Naive thymus-derived CD8-positive, alpha-beta T cell (primary cell): Measurements from ENCODE around the gene ATL2. TPM values are rescaled to one million over a fixed set of nuclear protein-coding genes. Genes with fewer than 3 reads are reported as not detected.
"Not testable (repeated sequence)": the region's sequence is repeated elsewhere in the genome, so short reads cannot be mapped to it uniquely, and the experiment has no call there.

Experiments used
- ATAC-seq, 2 donors: fragments of 150-1000 bp; cut with Tn5 transposase in 1 of 2; sonication (Bioruptor Pico), chemical (Tn5 transposase) in 1 of 2; 1 replicate in 1 of 2; 2 replicates in 1 of 2; pipeline ENCODE4 v1.10.0; 2021; ENCODE audit warnings: mild to moderate bottlenecking in 2 of 2, moderate library complexity in 2 of 2
- POLR2A ChIA-PET: fragments of 350-600 bp; sonication (Branson Sonifier 250); formaldehyde crosslinking; loops from one replicate; lab custom pipeline; 2021; ENCODE audit warnings: antibody characterized with exemption; lab: Charles Lee
- DNase-seq, 10 donors: peaks; one replicate each; pipeline versions ENCODE4 v3.0.0 to v3.0.0-alpha.2; 2020 to 2022
- H3K27ac Mint-ChIP-seq, 10 donors: one replicate each; pipeline ENCODE4 v1.8.0; 2020 to 2022; ENCODE audit warnings: mild to moderate bottlenecking in 10 of 10, mixed read lengths in 10 of 10, moderate library complexity in 4 of 10, inconsistent platforms in 1 of 10
- H3K27me3 Mint-ChIP-seq, 5 donors: one replicate each; pipeline ENCODE4 v1.8.0; 2021 to 2022; ENCODE audit warnings: mixed read lengths in 5 of 5
- H3K36me3 Mint-ChIP-seq, 3 donors: one replicate each; pipeline ENCODE4 v1.8.0; 2020 to 2022; ENCODE audit warnings: mixed read lengths in 3 of 3, mild to moderate bottlenecking in 2 of 3, inconsistent platforms in 1 of 3
- H3K4me1 Mint-ChIP-seq, 4 donors: one replicate each; pipeline ENCODE4 v1.8.0; 2021 to 2022; ENCODE audit warnings: mixed read lengths in 4 of 4
- H3K4me3 Mint-ChIP-seq, 10 donors: one replicate each; pipeline ENCODE4 v1.8.0; 2020 to 2022; ENCODE audit warnings: mild to moderate bottlenecking in 10 of 10, mixed read lengths in 10 of 10, moderate library complexity in 6 of 10, inconsistent platforms in 1 of 10
- H3K9me3 Mint-ChIP-seq, 9 donors: one replicate each; pipeline ENCODE4 v1.8.0; 2020 to 2022; ENCODE audit warnings: mixed read lengths in 9 of 9, mild to moderate bottlenecking in 3 of 9, inconsistent platforms in 1 of 9, moderate library complexity in 1 of 9
- polyA plus RNA-seq, 3 donors: library from polyadenylated mRNA; unstranded; fragments of 300-500 nt; fragmentation: Illumina TruSeq; gene quantifications; one replicate each; pipeline ENCODE4 v1.2.3, GENCODE V29; 2021
- total RNA-seq, 8 experiments: library from RNA in 2 of 8; stranded (reverse) in 2 of 8; gene quantifications; one replicate each; pipeline ENCODE4 v1.2.3 and lab custom pipeline; 2021 to 2026

The ATL2 gene
- 10 to 100 TPM; 62.8 to 71.8 TPM for total RNA-seq
- 10 to 100 TPM; 10.6 to 24.2 (median 14.2) TPM for polyA plus RNA-seq
- 49.2 to 104 (median 76.7) reads per million in 6 experiments for total RNA-seq (lab: John Stamatoyannopoulos, UW)

DNA sequence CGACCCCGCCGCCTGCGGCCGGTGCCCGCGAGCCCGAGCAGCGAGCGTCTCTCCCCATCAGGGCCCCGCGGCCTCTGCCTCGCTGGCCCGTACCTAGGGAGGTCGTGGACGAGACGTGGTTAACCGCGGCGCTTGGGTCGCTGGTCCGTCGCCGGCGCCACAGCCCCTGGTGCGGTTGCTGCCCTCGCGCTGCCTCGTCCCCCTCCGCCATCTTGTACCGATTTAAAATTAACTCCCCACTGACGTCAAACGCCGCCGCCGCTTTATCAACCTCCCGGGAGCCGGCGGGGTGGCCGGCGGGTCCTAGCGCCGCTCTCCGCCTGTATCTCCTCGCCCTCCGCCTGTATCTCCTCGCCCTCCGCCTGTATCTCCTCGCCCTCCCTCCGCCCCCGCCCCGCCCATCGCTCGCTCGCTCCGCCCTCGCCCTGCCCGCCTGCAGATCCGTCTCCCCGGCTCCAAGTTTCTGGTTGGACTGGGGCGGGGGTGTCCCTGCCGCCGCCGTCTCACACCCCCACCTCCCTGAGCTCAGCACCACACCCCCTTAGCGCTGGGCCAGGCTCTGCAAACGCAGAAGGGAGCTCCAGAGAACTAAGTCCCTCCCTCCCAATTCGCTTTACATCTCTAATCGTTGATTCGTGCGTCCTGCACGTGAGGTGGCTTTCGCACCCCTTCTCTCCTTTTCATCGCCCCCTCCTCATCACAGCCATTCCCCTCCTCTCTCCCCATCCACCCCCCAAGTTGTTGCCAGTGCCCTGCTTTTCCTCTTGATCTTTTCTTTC lies at the start of gene ATL2:
ATL2 (minus strand) TSS at position 224 of the 779 bp plus-strand sequence; CDS start at position 211, 13 bp downstream.
- ATAC-seq (peak; percentile 81 to 83), DNase-seq (peak; percentile 87 to 95 (median 90))
- Mint-ChIP-seq H3K9me3 (no peaks in the 10 kb centered on the region), H3K4me1 (peaks cover 36 to 73% (median 67%) of the 10 kb centered on the region in 4 donors), H3K27ac (peak within 1 kb of the TSS; percentile 87 to 98 (median 96)), H3K36me3 (no peaks in the 10 kb centered on the region), H3K4me3 (peak within 1 kb of the TSS; percentile 87 to 99 (median 98)), H3K27me3 (no peaks in the 10 kb centered on the region)
- POLR2A ChIA-PET, result interaction anchor here (0.8 to 3.6 kb wide), 6 partner anchors 10 to 1411 kb away, joined by 4 to 30 read pairs (median 8); partner anchors contain the start of genes SRSF7 and STRN

DNA sequence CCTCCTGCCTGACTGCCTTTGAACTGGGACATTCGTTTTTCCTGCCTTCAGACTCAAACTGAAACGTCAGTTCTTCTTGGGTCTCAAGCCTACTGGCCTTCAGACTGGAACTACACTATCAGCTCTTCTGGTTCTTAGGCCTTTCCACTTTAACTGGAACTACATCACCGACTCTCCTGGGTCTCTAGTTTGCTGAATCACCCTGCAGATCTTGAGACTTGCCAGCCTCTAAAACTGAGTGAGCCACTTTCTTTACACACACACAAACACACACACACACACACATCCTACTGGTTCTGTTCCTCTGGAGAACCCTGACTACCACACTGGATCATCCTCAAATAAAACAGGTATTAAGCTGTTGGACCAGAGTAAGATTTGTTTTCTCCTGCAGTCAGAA lies 46.7 kb upstream of the ATL2 start:
- Mint-ChIP-seq H3K27ac (no peak overlapping the region), H3K27me3 (peaks cover 0 to 8% (median 0%) of the 10 kb centered on the region in 5 donors), H3K4me1 (no peaks in the 10 kb centered on the region), H3K4me3 (no peak overlapping the region), H3K36me3 (no peaks in the 10 kb centered on the region), H3K9me3 (peaks cover 0 to 3% (median 0%) of the 10 kb centered on the region in 9 donors)
- ATAC-seq (no peak), DNase-seq (no peak)
- POLR2A ChIA-PET, result no interaction called here

DNA sequence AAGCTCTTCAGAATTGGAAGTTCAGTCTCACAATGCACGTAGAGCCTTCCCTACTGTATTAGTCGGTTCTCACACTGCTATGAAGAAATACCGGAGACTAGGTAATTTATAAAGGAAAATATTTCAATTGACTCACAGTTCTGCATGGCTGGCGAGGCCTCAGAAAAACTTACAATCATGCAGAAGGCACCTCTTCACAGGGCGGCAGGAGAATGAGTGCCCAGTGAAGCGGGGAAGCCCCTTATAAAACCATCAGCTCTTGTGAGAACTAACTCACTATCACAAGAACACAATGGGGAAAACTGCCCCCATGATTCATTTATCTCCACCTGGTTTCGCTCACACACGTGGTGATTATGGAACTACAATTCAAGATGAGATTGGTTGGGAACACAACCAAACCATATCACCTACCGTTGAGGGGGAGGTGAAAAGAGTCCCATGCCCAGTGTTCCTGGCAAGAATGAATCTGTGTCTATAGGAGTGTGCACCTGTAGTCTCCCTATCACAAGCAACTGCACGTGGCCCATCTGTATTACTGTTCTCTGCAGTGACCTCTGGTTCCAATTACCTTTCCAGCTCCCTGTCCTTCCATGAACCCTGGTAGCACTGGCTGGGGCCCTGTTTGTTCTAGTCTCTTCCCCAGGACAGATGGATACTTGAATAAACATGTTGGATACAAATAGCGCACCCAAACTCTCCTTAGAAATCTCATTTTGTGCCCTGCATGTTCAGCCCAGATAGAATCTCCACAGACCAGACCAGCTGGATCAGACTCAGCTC lies 44.4 kb upstream of the ATL2 start:
- no peak overlapping the region for H3K4me3 Mint-ChIP-seq
- H3K27me3 Mint-ChIP-seq, result peaks cover 0 to 6% (median 0%) of the 10 kb centered on the region in 5 donors
- ATAC-seq (no peak), DNase-seq (no peak)
- H3K9me3 Mint-ChIP-seq, result peaks cover 0 to 3% (median 0%) of the 10 kb centered on the region in 9 donors
- no peaks in the 10 kb centered on the region for H3K36me3 Mint-ChIP-seq
- POLR2A ChIA-PET, result no interaction called here
- no peaks in the 10 kb centered on the region for H3K4me1 Mint-ChIP-seq
- H3K27ac Mint-ChIP-seq, result no peak overlapping the region

DNA sequence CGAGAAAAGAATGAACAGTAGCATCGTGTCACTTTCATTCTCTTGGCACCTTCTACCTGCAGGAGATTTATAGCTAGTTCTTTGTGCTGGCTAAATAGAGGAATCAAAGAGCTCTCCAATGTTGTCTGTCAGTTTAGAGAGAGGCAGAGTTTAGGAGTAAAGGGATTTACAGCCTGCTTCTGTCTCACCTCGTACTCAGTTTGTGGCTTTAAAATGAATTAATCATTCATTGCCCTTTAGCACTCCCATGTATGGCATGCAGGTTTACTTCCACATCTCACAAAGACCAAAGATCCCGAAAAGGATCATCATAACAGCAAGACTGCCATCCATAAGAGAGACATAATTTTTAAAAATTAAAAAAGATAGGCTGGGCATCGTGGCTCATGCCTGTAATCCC lies 42.4 kb upstream of the ATL2 start:
- peaks cover 0 to 4% (median 0%) of the 10 kb centered on the region in 9 donors for H3K9me3 Mint-ChIP-seq
- DNase-seq (no peak), ATAC-seq (no peak)
- H3K27ac Mint-ChIP-seq, result no peak overlapping the region
- POLR2A ChIA-PET, result no interaction called here
- H3K36me3 Mint-ChIP-seq, result peaks cover 0 to 2% (median 0%) of the 10 kb centered on the region in 3 donors
- no peaks in the 10 kb centered on the region for H3K4me1 Mint-ChIP-seq
- H3K27me3 Mint-ChIP-seq, result peaks cover 0 to 2% (median 0%) of the 10 kb centered on the region in 5 donors
- no peak overlapping the region for H3K4me3 Mint-ChIP-seq

DNA sequence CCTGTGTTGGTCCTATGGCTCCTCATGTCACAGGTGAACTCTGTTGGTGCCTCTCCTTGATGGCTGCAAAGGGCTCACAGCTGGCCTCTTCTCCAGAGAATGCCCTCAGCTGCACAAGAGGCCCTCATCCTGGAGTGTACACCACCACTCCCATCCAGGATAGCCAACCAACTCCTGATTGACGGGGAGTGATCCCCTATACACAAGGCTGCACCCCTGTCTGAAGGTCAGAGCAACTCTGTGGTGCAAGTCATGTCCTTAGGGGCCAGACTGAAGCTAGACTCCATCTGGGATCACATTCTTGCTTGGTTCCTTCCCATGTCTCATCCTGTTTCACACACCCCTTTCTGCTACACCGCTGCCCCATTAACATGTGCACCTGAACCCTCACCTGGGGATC lies 41.7 kb upstream of the ATL2 start:
- no peak for ATAC-seq
- Mint-ChIP-seq H3K27ac (no peak overlapping the region), H3K36me3 (peaks cover 0 to 2% (median 0%) of the 10 kb centered on the region in 3 donors), H3K4me3 (no peak overlapping the region), H3K4me1 (no peaks in the 10 kb centered on the region), H3K27me3 (peaks cover 0 to 2% (median 0%) of the 10 kb centered on the region in 5 donors), H3K9me3 (peaks cover 0 to 8% (median 3%) of the 10 kb centered on the region in 9 donors)
- POLR2A ChIA-PET, result no interaction called here
- DNase-seq, result no peak

DNA sequence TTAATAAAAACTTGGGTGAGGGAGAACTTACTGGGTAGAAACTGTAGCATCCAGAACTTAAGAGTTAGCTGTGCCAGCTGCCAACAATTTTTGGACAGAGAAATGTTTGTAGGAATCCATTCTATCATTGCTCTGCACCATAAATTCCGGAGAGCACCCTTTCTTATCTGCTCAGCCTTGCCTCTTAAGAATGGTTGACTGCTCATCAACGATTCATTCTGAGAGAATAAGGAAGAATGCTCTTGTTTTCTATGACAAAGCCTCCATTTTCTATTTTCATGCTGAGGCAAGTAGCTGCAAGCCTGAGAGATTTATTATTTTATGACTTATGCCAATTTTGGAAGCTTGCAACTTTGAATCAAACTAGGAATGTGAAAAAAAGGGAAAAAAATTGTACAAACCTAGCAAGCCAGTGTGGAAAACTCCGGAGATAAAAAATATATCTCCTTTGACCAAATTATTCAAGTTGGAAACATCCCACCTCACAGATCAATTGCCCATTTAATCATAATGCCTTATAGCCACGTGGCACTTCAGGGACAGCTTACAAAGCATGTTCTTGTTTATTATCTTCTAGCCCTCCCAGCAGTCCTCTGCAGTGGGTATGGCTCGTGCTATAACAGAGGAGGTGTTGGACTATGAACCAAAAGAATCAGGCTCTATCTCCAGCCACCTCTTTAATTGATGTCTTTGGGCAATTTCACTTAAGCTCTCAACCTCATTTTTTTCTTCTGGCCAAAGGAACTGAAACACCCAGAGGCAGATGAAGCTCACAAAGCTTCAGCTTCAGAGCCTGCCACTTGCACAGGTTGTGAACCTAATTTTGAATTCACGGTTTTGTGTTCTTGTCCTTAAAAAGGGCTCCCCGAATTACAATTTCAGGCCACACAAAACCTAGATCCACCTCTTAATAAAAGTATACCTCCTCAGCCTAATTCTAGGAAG lies 40.9 kb upstream of the ATL2 start:
- POLR2A ChIA-PET, result no interaction called here
- H3K27ac Mint-ChIP-seq, result no peak overlapping the region
- no peaks in the 10 kb centered on the region for H3K4me1 Mint-ChIP-seq
- H3K36me3 Mint-ChIP-seq, result peaks cover 0 to 2% (median 0%) of the 10 kb centered on the region in 3 donors
- H3K4me3 Mint-ChIP-seq, result no peak overlapping the region
- peaks cover 0 to 2% (median 0%) of the 10 kb centered on the region in 5 donors for H3K27me3 Mint-ChIP-seq
- H3K9me3 Mint-ChIP-seq, result peaks cover 0 to 12% (median 8%) of the 10 kb centered on the region in 9 donors
- ATAC-seq (no peak), DNase-seq (no peak)

DNA sequence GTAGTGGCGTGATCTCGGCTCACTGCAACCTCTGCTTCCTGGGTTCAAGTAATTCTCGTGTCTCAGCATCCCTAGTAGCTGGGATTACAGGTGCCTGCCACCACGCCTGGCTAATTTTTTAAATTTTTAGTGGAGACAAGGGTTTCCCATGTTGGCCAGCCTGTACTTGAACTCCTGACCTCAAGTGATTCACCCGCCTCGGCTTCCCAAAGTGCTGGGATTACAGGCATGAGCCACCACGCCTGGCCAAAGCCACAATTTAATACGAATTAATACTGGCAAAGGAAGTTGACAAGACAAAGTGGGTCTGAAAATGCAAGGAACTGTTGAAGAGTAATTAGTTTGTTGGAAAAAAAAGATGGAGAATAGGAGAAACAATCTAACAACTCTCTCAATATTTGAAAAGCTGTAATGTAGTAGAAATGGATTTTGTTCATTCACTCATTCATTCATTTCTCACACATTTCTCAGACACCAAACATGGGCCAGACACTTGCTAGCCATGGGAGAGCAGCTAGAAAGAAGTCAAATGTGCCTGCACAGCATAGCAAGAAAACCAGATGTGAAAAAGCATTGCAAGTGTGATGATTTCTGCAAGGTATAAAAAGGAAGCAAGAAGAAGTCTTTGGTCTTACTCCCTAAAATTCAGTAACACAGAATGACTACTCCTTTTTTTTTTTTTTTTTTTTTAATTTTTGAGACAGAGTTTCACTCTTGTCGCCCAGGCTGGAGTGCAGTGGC lies 39.4 kb upstream of the ATL2 start:
- H3K4me1 Mint-ChIP-seq, result no peaks in the 10 kb centered on the region
- ATAC-seq, result no peak
- H3K4me3 Mint-ChIP-seq, result no peak overlapping the region
- POLR2A ChIA-PET, result no interaction called here
- peaks cover 0 to 12% (median 10%) of the 10 kb centered on the region in 3 donors for H3K36me3 Mint-ChIP-seq
- no peak for DNase-seq
- H3K27me3 Mint-ChIP-seq, result peaks cover 0 to 2% (median 0%) of the 10 kb centered on the region in 5 donors
- peak overlapping the region in 1 of 10 donors; percentile 48 for H3K27ac Mint-ChIP-seq
- H3K9me3 Mint-ChIP-seq, result peaks cover 0 to 25% (median 16%) of the 10 kb centered on the region in 9 donors

DNA sequence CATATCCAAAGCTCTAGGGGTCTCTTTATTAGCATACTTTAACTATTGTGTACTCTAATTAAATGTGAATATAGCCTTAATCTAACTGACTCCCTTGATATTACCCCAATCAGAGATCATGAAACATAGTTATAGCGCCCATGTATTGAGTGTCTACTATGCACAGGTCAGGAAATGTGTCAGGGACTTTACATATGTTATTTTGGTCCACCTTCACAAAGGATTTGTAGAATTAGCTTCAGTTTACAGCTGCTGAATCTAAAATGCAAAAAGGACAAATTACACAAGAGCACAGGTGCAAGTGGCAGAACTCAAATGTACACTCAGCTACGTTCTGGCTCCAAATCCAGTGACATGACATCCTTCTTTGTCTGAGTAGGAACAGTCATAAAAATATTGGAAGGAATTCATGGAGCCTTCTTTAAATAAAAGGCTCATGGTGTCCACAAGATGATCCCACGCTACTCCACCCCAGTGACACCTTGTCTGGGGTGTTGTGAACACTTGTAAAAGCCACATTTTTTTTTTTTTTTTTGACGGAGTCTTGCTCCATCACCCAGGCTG lies 38.7 kb upstream of the ATL2 start:
- no peak overlapping the region for H3K27ac Mint-ChIP-seq
- POLR2A ChIA-PET, result no interaction called here
- H3K4me3 Mint-ChIP-seq, result no peak overlapping the region
- peaks cover 0 to 13% (median 10%) of the 10 kb centered on the region in 3 donors for H3K36me3 Mint-ChIP-seq
- no peak for ATAC-seq
- H3K4me1 Mint-ChIP-seq, result no peaks in the 10 kb centered on the region
- no peak for DNase-seq
- peaks cover 0 to 2% (median 0%) of the 10 kb centered on the region in 5 donors for H3K27me3 Mint-ChIP-seq
- peaks cover 0 to 25% (median 16%) of the 10 kb centered on the region in 9 donors for H3K9me3 Mint-ChIP-seq

DNA sequence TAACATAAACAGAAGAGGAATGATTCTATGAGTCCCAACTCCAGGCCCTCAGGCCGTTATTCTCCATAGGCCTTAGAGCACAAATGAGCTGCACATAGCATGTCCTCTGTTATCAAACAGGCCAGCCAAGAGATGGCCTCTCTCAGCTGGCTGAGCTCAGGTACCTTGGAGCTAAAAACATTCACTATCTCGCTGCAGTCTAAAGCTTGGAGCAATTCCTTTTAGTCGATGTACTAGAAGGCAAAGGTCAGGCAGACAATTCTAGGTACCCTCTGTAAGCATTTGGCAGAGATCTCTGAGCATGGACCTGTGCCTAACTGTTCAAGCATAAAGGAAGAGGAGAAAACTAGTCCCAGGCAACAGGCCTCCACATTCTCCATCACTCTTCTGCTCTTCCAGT lies 38.0 kb upstream of the ATL2 start:
- Mint-ChIP-seq H3K27me3 (peaks cover 0 to 2% (median 0%) of the 10 kb centered on the region in 5 donors), H3K36me3 (peaks cover 0 to 13% (median 10%) of the 10 kb centered on the region in 3 donors), H3K4me3 (no peak overlapping the region), H3K9me3 (peaks cover 0 to 25% (median 16%) of the 10 kb centered on the region in 9 donors), H3K4me1 (no peaks in the 10 kb centered on the region), H3K27ac (no peak overlapping the region)
- ATAC-seq (no peak), DNase-seq (no peak)
- POLR2A ChIA-PET, result no interaction called here

DNA sequence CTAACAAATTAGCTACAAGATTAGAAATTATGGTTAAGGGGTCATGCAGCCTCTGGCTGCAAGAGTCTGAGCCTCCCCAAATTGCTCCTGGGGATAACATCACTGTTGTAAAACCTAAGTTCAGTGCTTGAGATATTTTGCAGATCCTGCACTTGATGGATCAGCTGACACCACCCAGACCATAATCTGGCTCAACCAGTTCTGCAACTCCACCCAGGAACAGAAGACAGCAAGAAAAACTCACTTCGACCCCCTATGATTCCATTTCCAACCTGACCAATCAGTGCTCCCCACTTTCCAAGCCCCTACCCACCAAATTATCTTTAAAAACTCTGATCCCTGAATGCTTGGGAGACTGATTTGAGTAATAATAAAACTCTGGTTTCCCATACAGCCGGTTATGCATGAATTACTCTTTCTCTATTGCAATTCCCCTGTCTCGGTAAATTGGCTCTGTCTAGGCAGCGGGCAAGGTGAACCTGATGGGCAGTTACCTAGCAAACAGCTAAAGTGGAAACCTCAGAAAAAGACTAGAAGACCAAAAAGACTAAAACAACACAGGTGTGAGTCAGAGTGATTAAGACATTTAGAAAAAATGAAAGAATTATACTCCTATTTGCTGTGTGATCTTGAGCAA lies 35.3 kb upstream of the ATL2 start:
- H3K9me3 Mint-ChIP-seq, result peaks cover 0 to 25% (median 16%) of the 10 kb centered on the region in 9 donors
- DNase-seq, POLR2A ChIA-PET, H3K27me3 Mint-ChIP-seq, H3K4me1 Mint-ChIP-seq, H3K27ac Mint-ChIP-seq, H3K4me3 Mint-ChIP-seq, ATAC-seq: not testable (repeated sequence)
- peaks cover 0 to 13% (median 10%) of the 10 kb centered on the region in 3 donors for H3K36me3 Mint-ChIP-seq
